ENCODE data around the gene RLN2.

DNA sequence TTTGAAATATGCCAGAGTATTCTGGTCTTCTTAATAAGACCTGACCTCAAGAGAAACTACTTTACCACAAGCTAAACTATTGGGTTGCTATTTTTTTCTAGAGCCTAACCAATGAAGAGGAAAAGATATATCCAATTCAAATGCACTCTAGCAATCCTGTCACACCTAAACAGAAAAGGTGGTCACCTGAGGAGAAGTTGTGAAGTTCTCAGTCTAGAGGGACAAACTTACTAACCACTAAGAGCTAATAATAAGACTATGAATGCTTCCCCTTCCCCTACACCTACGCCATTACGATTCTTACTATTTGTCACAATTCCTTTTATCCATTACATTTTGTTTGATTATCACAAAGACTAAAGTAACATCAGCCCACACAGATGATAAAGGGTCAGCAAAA lies 29.7 kb downstream of the RLN2 start:
- TF ChIP-seq CTCF (conservative IDR thresholded peaks at IDR 0.05 in 1 of 2, IDR thresholded peaks at IDR 0.05 in 1 of 2; ENCODE audit: low read depth in 1 of 2, low read length in 2 of 2) (no peak), EZH2 (IDR thresholded peaks at IDR 0.05; ENCODE audit: low read length, missing control alignments) (no peak)

Measured in fibroblast of lung (primary cell).